ENCODE measurements around the gene NFYB.
"Not testable (repeated sequence)": the region's sequence is repeated elsewhere in the genome, so short reads cannot be mapped to it uniquely, and the experiment has no call there.

Gene NFYB

GRCh38 chr12:104137902-104138796 lies at the start of gene NFYB:
NFYB (minus strand) TSS chr12:104138210; CDS start chr12:104135453, 2,757 bp downstream.
- DNase-seq: peak; percentile 99

- DNase-seq: no peak
These were observed 49.6 kb upstream of the NFYB start for GRCh38 chr12:104187446-104188155.

- peak; percentile 60 for DNase-seq
These were observed 45.4 kb upstream of the NFYB start for GRCh38 chr12:104183443-104183842.

- no peak for DNase-seq
These were observed 44.8 kb upstream of the NFYB start for GRCh38 chr12:104182621-104183378.

GRCh38 chr12:104182144-104182543 lies 44.1 kb upstream of the NFYB start:
- no peak for DNase-seq

- DNase-seq: no peak
These were observed 43.3 kb upstream of the NFYB start for GRCh38 chr12:104181313-104181712.

GRCh38 chr12:104180374-104180773 lies 42.4 kb upstream of the NFYB start:
- no peak for DNase-seq

GRCh38 chr12:104177663-104178501 lies 39.9 kb upstream of the NFYB start:
- DNase-seq: no peak

- no peak for DNase-seq
These were observed 39.3 kb upstream of the NFYB start for GRCh38 chr12:104177336-104177662.

GRCh38 chr12:104175726-104176247 lies 37.8 kb upstream of the NFYB start:
- DNase-seq: no peak

- not testable (repeated sequence) for DNase-seq
These were observed 35.8 kb upstream of the NFYB start for GRCh38 chr12:104173804-104174203.

- peak; percentile 15 for DNase-seq
These were observed 34.5 kb upstream of the NFYB start for GRCh38 chr12:104172570-104172947.

GRCh38 chr12:104171785-104172569 lies 34.0 kb upstream of the NFYB start:
- DNase-seq: no peak

GRCh38 chr12:104168596-104168995 lies 30.6 kb upstream of the NFYB start:
- no peak for DNase-seq

- peak; percentile 34 for DNase-seq
These were observed 29.8 kb upstream of the NFYB start for GRCh38 chr12:104167519-104168458.

- peak; percentile 45 for DNase-seq
These were observed 28.5 kb upstream of the NFYB start for GRCh38 chr12:104166465-104166864.

- no peak for DNase-seq
These were observed 27.8 kb upstream of the NFYB start for GRCh38 chr12:104165801-104166200.

- DNase-seq: no peak
These were observed 26.6 kb upstream of the NFYB start for GRCh38 chr12:104164634-104165033.

GRCh38 chr12:104163631-104164030 lies 25.6 kb upstream of the NFYB start:
- peak; percentile 51 for DNase-seq

GRCh38 chr12:104163028-104163427 lies 25.0 kb upstream of the NFYB start:
- peak; percentile 12 for DNase-seq
